Mesendoderm (in vitro differentiated cells): ENCODE data around the gene CEP135.
"Not testable (repeated sequence)": the region's sequence is repeated elsewhere in the genome, so short reads cannot be mapped to it uniquely, and the experiment has no call there.

Experiments used
- DNase-seq: peaks from one replicate; pipeline ENCODE4 v3.0.0; 2013
- H2AK5ac ChIP-seq: 2 replicates; pipeline ENCODE4 v1.6.1; 2013; ENCODE audit warnings: low read length, inconsistent platforms
- H2BK120ac ChIP-seq: 2 replicates; pipeline ENCODE4 v1.6.1; 2013; ENCODE audit warnings: low read depth, mild to moderate bottlenecking, low read length, moderate library complexity, mixed read lengths
- H2BK15ac ChIP-seq: replicated peaks from 2 replicates; pipeline ENCODE4 v1.6.1; 2013; ENCODE audit warnings: low read depth, mild to moderate bottlenecking, moderate library complexity
- H2BK5ac ChIP-seq: 2 replicates; pipeline ENCODE4 v1.6.1; 2013; ENCODE audit warnings: low read length, inconsistent platforms
- H3K18ac ChIP-seq: 2 replicates; pipeline ENCODE4 v1.6.1; 2013; ENCODE audit warnings: mild to moderate bottlenecking, low read length, mixed read lengths
- H3K23ac ChIP-seq: one replicate; pipeline ENCODE4 v1.6.1; 2013; ENCODE audit warnings: low read length
- H3K27ac ChIP-seq: 2 replicates; pipeline ENCODE4 v1.5.1; 2013; ENCODE audit warnings: low read depth, mild to moderate bottlenecking, inconsistent platforms, low read length, moderate library complexity
- H3K27me3 ChIP-seq: 2 replicates; pipeline ENCODE4 v1.6.1; 2013; ENCODE audit warnings: low read length, control low read depth, mild to moderate bottlenecking, inconsistent platforms; ENCODE audit not compliant: insufficient read depth, poor library complexity
- H3K36me3 ChIP-seq: 2 replicates; pipeline ENCODE4 v1.6.1; 2013; ENCODE audit warnings: low read length, inconsistent platforms; ENCODE audit not compliant: control insufficient read depth, insufficient read depth
- H3K4ac ChIP-seq: one replicate; pipeline ENCODE4 v1.6.1; 2013; ENCODE audit warnings: low read depth, mild to moderate bottlenecking, low read length, moderate library complexity
- H3K4me1 ChIP-seq: 2 replicates; pipeline ENCODE4 v1.6.1; 2013; ENCODE audit warnings: low read depth, low read length, inconsistent platforms; ENCODE audit not compliant: control insufficient read depth
- H3K4me2 ChIP-seq: 2 replicates; pipeline ENCODE4 v1.6.1; 2013; ENCODE audit warnings: low read length
- H3K4me3 ChIP-seq: 2 replicates; pipeline ENCODE4 v1.5.1; 2013; ENCODE audit warnings: mild to moderate bottlenecking, low read length
- H3K56ac ChIP-seq: one replicate; pipeline ENCODE4 v1.6.1; 2013; ENCODE audit warnings: low read length
- H3K79me1 ChIP-seq: 2 replicates; pipeline ENCODE4 v1.6.1; 2013; ENCODE audit warnings: low read length, inconsistent platforms
- H3K79me2 ChIP-seq: 2 replicates; pipeline ENCODE4 v1.6.1; 2013; ENCODE audit warnings: mild to moderate bottlenecking, low read length; ENCODE audit not compliant: control insufficient read depth, insufficient read depth
- H3K9ac ChIP-seq: 2 replicates; pipeline ENCODE4 v1.6.1; 2013; ENCODE audit warnings: low read length, inconsistent platforms
- H4K5ac ChIP-seq: one replicate; pipeline ENCODE4 v1.6.1; 2013; ENCODE audit warnings: low read length
- H4K8ac ChIP-seq: one replicate; pipeline ENCODE4 v1.6.1; 2013; ENCODE audit warnings: low read depth, mild to moderate bottlenecking, control low read depth, low read length, moderate library complexity
- WGBS: extraction: QIAGEN DNeasy Blood & Tissue Kit; methylation state at CpG from one replicate; pipeline ENCODE4 v1.1.7; 2013; ENCODE audit warnings: low lambda C conversion rate, missing lambda C conversion rate; ENCODE audit not compliant: insufficient coverage; ENCODE audit errors: extremely low coverage; 5-methylcytosine and 5-hydroxymethylcytosine counted together

CEP135 gene

DNA sequence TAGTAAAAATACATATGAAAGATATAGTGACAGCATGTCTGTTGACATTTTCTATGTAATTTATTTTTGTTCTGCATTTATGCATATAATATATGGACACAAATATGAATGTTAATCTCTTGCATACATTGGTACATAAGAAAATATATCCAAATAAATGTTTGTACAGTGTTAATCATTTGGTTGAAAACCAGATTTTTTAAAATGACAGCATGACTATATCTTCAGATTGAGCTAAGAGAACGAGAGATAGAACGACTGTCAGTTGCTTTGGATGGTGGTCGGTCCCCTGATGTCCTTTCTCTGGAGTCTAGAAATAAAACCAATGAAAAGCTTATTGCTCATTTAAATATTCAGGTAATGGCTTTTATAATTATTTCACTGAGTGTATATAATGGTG, 15.3 kb downstream of the CEP135 start:
- Histone ChIP-seq H2AK5ac (no peak overlapping the region), H2BK120ac (no peak overlapping the region), H3K9ac (no peak overlapping the region), H3K79me2 (no peaks in the 10 kb centered on the region), H4K8ac (no peak overlapping the region), H3K23ac (no peak overlapping the region), H3K4me1 (no peaks in the 10 kb centered on the region), H3K18ac (no peak overlapping the region), H2BK5ac (no peak overlapping the region), H3K56ac (no peak overlapping the region), H3K4me3 (no peak overlapping the region), H4K5ac (no peak overlapping the region), H3K4me2 (no peak overlapping the region), H2BK15ac (no peak overlapping the region), H3K36me3 (no peaks in the 10 kb centered on the region), H3K27ac (no peak overlapping the region), H3K27me3 (no peaks in the 10 kb centered on the region), H3K79me1 (no peaks in the 10 kb centered on the region), H3K4ac (no peak overlapping the region)
- WGBS: no CpG with 5 or more reads among the region's 3 CpGs
- DNase-seq: no peak

DNA sequence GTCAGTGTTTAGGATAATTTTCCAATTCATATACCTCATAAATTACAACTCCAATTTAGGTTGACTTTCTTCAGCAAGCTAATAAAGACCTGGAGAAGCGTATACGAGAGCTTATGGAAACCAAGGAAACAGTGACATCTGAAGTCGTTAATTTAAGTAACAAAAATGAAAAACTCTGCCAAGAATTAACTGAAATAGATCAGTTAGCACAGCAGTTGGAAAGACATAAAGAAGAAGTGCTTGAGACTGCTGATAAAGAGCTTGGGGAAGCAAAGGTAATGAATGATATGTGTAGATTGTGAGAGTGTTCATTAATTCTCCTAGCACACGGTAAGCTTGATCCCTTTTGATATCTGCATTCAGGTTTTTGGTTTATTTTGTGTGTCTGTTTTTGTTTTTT, 16.8 kb downstream of the CEP135 start:
- no peak overlapping the region for H3K56ac ChIP-seq
- no peaks in the 10 kb centered on the region for H3K79me2 ChIP-seq
- no peak overlapping the region for H3K4ac ChIP-seq
- H2AK5ac ChIP-seq: no peak overlapping the region
- no CpG with 5 or more reads among the region's 4 CpGs for WGBS
- no peak overlapping the region for H3K4me3 ChIP-seq
- H3K23ac ChIP-seq: no peak overlapping the region
- no peak for DNase-seq
- no peak overlapping the region for H4K5ac ChIP-seq
- H3K9ac ChIP-seq: no peak overlapping the region
- H4K8ac ChIP-seq: no peak overlapping the region
- H3K79me1 ChIP-seq: no peaks in the 10 kb centered on the region
- H2BK5ac ChIP-seq: no peak overlapping the region
- no peak overlapping the region for H3K18ac ChIP-seq
- H2BK15ac ChIP-seq: no peak overlapping the region
- H3K4me1 ChIP-seq: no peaks in the 10 kb centered on the region
- no peak overlapping the region for H3K27ac ChIP-seq
- H3K4me2 ChIP-seq: no peak overlapping the region
- no peak overlapping the region for H2BK120ac ChIP-seq
- H3K36me3 ChIP-seq: no peaks in the 10 kb centered on the region
- H3K27me3 ChIP-seq: no peaks in the 10 kb centered on the region

DNA sequence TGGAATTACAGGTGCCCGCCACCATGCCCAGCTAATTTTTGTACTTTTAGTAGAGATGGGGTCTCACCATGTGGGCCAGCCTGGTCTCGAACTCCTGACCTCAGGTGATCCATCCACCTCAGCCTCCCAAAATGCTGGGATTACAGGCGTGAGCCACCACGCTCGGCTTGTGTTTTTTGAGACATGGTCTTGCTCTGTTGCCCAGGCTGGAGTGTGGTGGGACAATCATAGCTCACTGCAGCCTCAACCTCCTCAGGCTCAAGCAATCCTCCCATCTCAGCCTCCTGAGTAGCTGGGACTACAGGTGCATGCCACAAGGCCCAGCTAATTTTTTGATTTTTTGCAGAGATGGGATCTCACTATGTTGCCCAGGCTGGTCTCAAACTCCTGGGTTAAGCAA, 17.6 kb downstream of the CEP135 start:
- not testable (repeated sequence) for H3K4ac ChIP-seq, H3K4me3 ChIP-seq, H3K27ac ChIP-seq, H3K4me1 ChIP-seq, H4K8ac ChIP-seq, DNase-seq, H3K23ac ChIP-seq, H2BK5ac ChIP-seq, H3K4me2 ChIP-seq, H3K9ac ChIP-seq, H3K18ac ChIP-seq, H3K79me1 ChIP-seq, H3K56ac ChIP-seq, H3K36me3 ChIP-seq, H4K5ac ChIP-seq, H2AK5ac ChIP-seq, H2BK120ac ChIP-seq, H2BK15ac ChIP-seq, H3K79me2 ChIP-seq, H3K27me3 ChIP-seq
- WGBS: no CpG with 5 or more reads among the region's 5 CpGs

DNA sequence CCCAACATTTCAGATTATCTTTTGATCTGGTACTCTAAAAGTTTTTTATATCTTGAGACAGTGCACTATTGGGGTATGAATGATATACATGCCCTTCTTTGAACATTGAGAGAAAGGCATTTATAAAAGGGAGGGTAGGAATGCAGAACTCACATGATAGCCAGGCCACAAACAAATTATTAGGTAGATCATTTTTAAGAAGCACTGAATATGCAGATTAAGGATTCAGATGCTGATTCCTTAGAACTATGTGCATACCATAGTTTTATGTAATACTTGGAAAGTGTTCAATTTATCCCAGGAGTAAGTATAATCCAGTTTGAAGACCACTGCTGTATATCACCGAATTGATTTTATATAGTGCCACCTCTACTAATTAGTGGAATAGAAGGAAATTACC, 18.6 kb downstream of the CEP135 start:
- H3K4ac ChIP-seq: no peak overlapping the region
- H2BK15ac ChIP-seq: no peak overlapping the region
- H2BK5ac ChIP-seq: no peak overlapping the region
- H3K4me2 ChIP-seq: no peak overlapping the region
- no peak overlapping the region for H2BK120ac ChIP-seq
- H4K5ac ChIP-seq: no peak overlapping the region
- H3K56ac ChIP-seq: no peak overlapping the region
- no peaks in the 10 kb centered on the region for H3K4me1 ChIP-seq
- no peaks in the 10 kb centered on the region for H3K79me1 ChIP-seq
- no peak overlapping the region for H3K18ac ChIP-seq
- H3K27me3 ChIP-seq: no peaks in the 10 kb centered on the region
- H3K36me3 ChIP-seq: no peaks in the 10 kb centered on the region
- H3K79me2 ChIP-seq: no peaks in the 10 kb centered on the region
- H2AK5ac ChIP-seq: no peak overlapping the region
- no peak overlapping the region for H3K27ac ChIP-seq
- no peak overlapping the region for H3K9ac ChIP-seq
- H4K8ac ChIP-seq: no peak overlapping the region
- no CpG with 5 or more reads among the region's 1 CpG for WGBS
- DNase-seq: no peak
- no peak overlapping the region for H3K23ac ChIP-seq
- no peak overlapping the region for H3K4me3 ChIP-seq

DNA sequence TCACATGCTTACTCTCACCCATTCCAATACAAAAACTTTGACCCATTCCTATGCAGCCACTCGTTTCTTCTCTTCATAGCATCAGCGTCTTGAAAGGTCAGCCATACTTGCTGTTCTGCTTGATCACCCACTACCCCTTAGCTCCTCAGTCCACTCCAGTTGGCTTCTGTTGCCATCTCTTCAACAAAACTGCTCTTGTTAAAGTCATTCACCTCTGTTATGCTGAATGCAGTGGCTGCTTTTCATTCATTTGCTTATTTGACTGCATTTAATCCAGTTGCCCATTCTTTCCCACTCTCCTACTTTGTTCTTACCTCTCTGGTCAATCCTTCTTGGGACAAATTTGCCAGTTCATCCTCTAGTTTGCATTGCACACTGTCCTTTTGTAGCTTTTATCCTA, 24.9 kb downstream of the CEP135 start:
- WGBS: no CpG with 5 or more reads among the region's 2 CpGs
- H4K8ac ChIP-seq: no peak overlapping the region
- H2BK5ac ChIP-seq: no peak overlapping the region
- no peaks in the 10 kb centered on the region for H3K36me3 ChIP-seq
- no peaks in the 10 kb centered on the region for H3K79me1 ChIP-seq
- H3K4me1 ChIP-seq: no peaks in the 10 kb centered on the region
- no peak overlapping the region for H3K27ac ChIP-seq
- H4K5ac ChIP-seq: no peak overlapping the region
- H3K27me3 ChIP-seq: no peaks in the 10 kb centered on the region
- no peak for DNase-seq
- H2BK120ac ChIP-seq: no peak overlapping the region
- H3K23ac ChIP-seq: no peak overlapping the region
- H3K4me2 ChIP-seq: no peak overlapping the region
- no peak overlapping the region for H2AK5ac ChIP-seq
- no peak overlapping the region for H3K4me3 ChIP-seq
- H3K9ac ChIP-seq: no peak overlapping the region
- H3K18ac ChIP-seq: no peak overlapping the region
- H2BK15ac ChIP-seq: no peak overlapping the region
- no peak overlapping the region for H3K56ac ChIP-seq
- H3K79me2 ChIP-seq: no peaks in the 10 kb centered on the region
- no peak overlapping the region for H3K4ac ChIP-seq

DNA sequence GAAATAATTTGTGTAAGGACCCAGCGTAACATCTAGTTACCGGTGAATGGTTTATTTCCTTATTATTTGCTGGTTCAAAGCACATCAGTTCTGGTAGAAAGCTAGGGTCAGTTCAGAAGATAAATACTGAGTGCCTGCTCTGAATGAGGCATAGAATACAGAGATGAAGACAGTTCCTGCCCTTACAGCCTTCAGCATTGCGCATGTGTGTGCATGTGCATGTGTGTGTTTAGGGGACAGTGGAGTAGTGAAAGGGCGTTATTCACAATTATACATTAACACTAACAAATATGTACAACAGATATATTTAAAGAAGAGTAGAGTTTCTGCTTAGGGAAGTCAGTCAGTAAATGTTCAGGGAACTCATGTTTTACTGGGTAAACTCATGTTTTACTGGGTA, 29.1 kb downstream of the CEP135 start:
- Histone ChIP-seq H3K79me2 (no peaks in the 10 kb centered on the region), H3K23ac (no peak overlapping the region), H2BK15ac (no peak overlapping the region), H3K27me3 (no peaks in the 10 kb centered on the region), H3K56ac (no peak overlapping the region), H3K4me1 (peaks cover 2% of the 10 kb centered on the region), H3K4me3 (no peak overlapping the region), H2BK5ac (no peak overlapping the region), H3K79me1 (no peaks in the 10 kb centered on the region), H3K27ac (no peak overlapping the region), H3K36me3 (no peaks in the 10 kb centered on the region), H3K4ac (no peak overlapping the region), H2AK5ac (no peak overlapping the region), H4K5ac (no peak overlapping the region), H3K4me2 (no peak overlapping the region), H3K18ac (no peak overlapping the region), H4K8ac (no peak overlapping the region), H2BK120ac (no peak overlapping the region), H3K9ac (no peak overlapping the region)
- no CpG with 5 or more reads among the region's 4 CpGs for WGBS
- no peak for DNase-seq
